Measurements from ENCODE around the gene DEFB123.

GRCh38 chr20:31475472-31476293 is 35.3 kb downstream of the DEFB123 start:
- TF ChIP-seq CTCF (IDR thresholded peaks at IDR 0.05): no peak
- peak in 1 of 2 donors; percentile 51 for TF ChIP-seq POLR2AphosphoS5 (IDR thresholded peaks at IDR 0.05; ENCODE audit: insufficient read depth in 1 of 2, low read depth in 1 of 2)
- no peak for TF ChIP-seq POLR2A (IDR thresholded peaks at IDR 0.05)

Data from vagina (tissue), 2 donors.